ENCODE data around the gene ZCCHC2.

Gene ZCCHC2

DNA sequence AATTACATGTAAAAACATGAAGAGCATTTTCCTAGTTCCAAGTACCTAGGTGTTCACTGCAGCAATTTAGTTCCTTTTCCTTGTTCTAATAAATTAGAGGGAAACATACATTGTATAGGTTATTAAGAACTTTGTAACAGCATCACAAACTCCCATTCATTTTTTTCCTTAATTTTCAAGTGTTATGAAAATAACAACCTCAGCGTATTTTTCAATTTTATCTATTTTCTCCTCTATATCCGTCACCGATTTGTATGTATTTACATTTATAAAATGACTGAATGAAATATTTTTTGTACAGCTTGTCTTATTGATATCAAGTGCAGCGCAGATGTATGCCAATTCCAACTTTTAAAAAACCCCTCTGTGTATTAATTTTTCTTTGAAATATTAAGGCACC is 44.0 kb downstream of the ZCCHC2 start:
- in situ Hi-C loops (cut with HindIII; ENCODE audit: low pct_ligation_motif_present, low pct_unique_long_range_greater_than_20kb, low sequenced_read_pairs) = no loop called here
- no peak for DNase-seq

DNA sequence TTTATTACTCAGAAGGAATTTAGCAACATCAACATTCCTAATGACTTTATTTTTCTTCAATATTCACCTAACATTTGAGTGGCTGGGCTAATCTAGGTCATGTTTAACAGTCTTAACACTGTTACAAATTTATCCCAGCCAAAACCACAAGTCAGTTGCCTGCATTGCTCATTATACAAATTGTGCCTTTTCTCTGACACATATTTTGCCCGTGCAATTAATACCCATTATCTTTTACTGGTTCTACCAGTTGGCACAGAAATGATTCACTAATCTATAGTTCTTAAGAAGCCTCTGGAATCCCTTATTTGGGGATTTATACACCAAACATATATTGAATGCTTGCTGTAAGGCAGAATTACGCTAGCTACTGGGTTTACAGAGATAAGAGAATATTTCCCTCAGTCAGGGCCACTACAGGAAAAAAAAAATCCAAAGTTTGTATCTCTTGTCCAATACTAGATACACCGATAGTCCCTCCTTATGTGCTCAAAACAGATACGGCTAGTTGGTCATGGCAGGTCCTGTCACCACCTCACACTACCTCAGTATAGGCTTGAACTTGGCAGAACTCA is 46.3 kb downstream of the ZCCHC2 start:
- DNase-seq = no peak
- in situ Hi-C loops (cut with HindIII; ENCODE audit: low pct_ligation_motif_present, low pct_unique_long_range_greater_than_20kb, low sequenced_read_pairs) = no loop called here

DNA sequence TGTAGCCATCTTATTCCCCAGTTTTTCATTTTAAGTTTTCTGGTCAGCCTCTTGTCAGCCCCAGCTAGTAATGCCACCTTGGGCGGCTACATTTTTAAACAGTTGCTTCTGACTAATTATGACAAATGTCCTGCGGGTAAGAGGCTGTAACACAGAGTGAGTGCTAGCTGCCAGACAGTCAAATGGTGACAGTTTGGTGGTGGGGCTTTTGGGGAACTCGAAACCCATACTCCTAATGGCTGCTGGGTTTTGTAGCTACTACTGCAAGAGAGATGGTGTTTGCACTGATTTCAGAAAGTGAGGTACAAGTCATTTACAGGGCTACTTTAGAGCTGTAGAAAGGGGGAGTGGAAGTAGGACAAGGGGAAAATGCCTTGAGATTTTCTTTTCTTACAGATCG is 48.2 kb downstream of the ZCCHC2 start:
- no peak for DNase-seq
- in situ Hi-C loops (cut with HindIII; ENCODE audit: low pct_ligation_motif_present, low pct_unique_long_range_greater_than_20kb, low sequenced_read_pairs) = no loop called here

DNA sequence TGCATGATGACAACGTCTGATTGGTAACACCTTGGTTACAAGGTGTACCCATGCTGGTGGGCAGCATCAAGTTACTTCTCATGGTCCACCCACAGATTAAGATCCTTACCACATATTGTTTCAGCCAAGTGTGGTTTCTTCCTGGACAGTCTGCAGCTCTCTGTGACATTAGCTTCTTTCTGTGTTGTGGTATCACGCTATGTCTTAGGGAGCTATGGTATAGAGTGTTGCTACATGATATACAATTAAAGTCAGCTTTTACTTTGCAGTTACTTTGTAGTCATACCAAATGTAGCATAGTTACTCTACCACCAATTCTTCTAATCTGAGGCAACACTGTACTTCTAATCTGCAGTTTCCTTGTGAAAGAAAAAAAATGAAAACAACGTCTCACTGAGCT is 48.8 kb downstream of the ZCCHC2 start:
- in situ Hi-C loops (cut with HindIII; ENCODE audit: low pct_ligation_motif_present, low pct_unique_long_range_greater_than_20kb, low sequenced_read_pairs) = no loop called here
- no peak for DNase-seq

DNA sequence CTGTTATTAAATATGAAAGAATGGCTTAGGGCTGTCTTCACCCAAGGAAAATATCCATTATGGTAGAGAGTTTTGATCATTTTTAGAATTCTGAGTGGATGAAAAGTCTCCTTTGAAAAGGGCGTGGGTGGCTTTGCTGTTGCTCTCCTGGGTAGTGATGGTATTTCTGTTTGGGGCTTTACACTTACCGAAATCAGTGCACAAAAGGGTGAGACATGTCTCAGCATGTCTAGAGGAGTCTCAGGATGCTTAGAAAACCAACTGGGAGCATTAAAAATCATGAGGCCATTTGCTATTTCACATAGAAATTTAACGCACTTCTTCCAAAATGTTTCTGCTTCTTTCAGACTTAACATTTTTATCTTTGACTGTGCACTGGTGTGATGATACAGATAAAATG is 49.6 kb downstream of the ZCCHC2 start:
- in situ Hi-C loops (cut with HindIII; ENCODE audit: low pct_ligation_motif_present, low pct_unique_long_range_greater_than_20kb, low sequenced_read_pairs) = no loop called here
- no peak for DNase-seq

- in situ Hi-C loops (cut with HindIII; ENCODE audit: low pct_ligation_motif_present, low pct_unique_long_range_greater_than_20kb, low sequenced_read_pairs) = no loop called here
- no peak for DNase-seq
These were observed 52.0 kb downstream of the ZCCHC2 start for GRCh38 chr18:62574776-62575175.

- in situ Hi-C loops (cut with HindIII; ENCODE audit: low pct_ligation_motif_present, low pct_unique_long_range_greater_than_20kb, low sequenced_read_pairs) = no loop called here
- no peak for DNase-seq
These were observed 53.4 kb downstream of the ZCCHC2 start for GRCh38 chr18:62576271-62576670.

DNA sequence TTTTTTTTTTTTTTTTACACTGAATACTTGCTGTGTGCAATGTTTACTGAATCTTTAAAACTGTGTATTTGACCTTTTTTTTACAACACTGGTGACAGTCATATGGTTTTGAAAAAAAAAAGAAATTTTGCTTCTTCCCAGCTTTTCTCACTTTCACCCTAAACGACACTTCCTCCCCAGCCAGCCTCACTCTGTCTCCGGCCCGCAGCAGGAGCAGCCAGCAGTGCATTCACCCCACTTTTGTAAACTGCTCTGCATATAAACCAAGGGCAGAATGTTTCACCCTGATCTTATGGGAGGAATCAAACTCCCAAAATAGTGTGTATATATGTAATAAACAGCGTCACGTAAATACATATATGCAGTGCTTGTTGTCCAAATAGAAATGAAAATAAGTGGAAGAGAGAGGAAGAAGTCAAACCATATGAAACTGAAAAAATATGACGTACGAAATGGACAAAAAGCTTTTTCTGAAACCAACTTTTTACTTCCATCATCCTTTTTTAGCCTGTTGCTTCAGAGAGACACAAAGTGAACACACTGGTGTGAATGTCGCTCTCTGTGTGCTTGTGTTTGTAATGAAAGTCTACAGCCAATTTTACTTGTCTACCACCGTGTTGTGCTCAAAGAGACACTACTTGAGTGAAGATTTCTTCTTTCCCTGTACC is 54.2 kb downstream of the ZCCHC2 start:
- in situ Hi-C loops (cut with HindIII; ENCODE audit: low pct_ligation_motif_present, low pct_unique_long_range_greater_than_20kb, low sequenced_read_pairs) = no loop called here
- DNase-seq = no peak

DNA sequence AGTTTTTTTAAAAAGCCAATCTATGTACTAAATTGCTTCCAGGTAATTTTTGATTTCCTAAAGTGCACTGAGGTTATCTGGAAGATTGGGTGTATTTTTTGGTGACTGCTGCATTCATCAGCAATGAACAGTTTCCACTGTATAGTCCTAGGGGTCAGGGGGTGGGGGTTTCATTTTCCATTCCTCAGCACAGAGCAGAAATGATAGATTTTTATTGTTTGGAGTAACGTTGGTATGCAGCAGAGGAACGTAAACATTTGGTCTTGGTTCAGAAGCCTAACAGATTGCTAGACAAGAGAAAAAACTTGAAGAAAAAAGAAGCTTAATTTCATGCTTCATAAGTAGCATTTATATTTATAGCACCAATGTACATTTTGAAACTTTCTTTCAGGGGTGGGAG is 54.9 kb downstream of the ZCCHC2 start:
- in situ Hi-C loops (cut with HindIII; ENCODE audit: low pct_ligation_motif_present, low pct_unique_long_range_greater_than_20kb, low sequenced_read_pairs) = no loop called here
- DNase-seq = no peak

DNA sequence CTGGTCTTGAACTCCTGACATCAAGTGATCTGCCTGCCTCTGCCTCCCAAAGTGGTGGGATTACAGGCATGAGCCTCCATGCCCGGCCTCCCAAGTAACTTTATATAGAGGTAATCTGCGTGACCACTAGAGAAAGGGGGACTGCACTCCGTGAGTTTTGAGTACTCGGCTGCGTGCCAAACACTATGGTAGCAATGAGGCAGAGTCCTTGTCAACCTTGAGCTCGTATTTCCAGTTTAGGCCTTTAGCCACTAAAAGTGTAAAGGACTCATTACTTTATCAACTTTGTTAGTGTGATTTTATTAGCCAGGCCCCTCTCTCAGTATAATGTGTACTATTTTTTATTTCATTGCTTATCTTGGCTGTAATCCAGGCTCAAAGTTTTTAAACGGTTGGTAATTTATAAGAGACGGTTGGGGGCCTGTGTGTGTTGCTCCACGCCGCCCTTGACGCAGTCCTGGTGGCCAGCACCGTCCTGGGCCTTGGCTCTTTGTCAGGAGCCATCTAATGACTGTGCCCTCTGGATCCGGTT is 56.2 kb downstream of the ZCCHC2 start:
- in situ Hi-C loops (cut with HindIII; ENCODE audit: low pct_ligation_motif_present, low pct_unique_long_range_greater_than_20kb, low sequenced_read_pairs) = no loop called here

DNA sequence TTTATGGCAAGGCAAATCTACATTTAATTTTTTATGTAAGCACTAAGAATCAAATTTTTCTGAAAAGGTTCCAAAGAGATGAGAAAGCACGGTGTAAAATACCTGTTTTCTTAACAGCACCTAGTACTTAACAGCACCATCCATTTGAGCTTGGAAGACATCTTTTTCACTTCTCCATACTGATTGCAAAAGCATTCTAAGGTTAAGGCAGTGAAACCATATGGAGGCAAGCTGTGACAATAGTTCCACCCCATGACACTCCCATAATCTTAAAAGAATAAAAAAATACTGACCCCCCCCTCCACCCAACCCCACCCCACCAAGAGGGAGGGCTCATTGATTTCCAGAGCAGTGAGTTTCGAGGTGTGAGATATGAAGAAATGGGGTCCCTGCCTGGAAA is 60.6 kb downstream of the ZCCHC2 start:
- no peak for DNase-seq
- in situ Hi-C loops (cut with HindIII; ENCODE audit: low pct_ligation_motif_present, low pct_unique_long_range_greater_than_20kb, low sequenced_read_pairs) = no loop called here

More for the DNA sequence above, 56.2 kb downstream of the ZCCHC2 start:
- no peak for DNase-seq

GRCh38 chr18:62584241-62585120 is 61.7 kb downstream of the ZCCHC2 start:
- DNase-seq = peak; percentile 86

GRCh38 chr18:62585274-62586150 is 62.7 kb downstream of the ZCCHC2 start:
- no peak for DNase-seq
- in situ Hi-C loops (cut with HindIII; ENCODE audit: low pct_ligation_motif_present, low pct_unique_long_range_greater_than_20kb, low sequenced_read_pairs) = no loop called here

More at GRCh38 chr18:62584241-62585120, 61.7 kb downstream of the ZCCHC2 start:
- in situ Hi-C loops (cut with HindIII; ENCODE audit: low pct_ligation_motif_present, low pct_unique_long_range_greater_than_20kb, low sequenced_read_pairs) = no loop called here

DNA sequence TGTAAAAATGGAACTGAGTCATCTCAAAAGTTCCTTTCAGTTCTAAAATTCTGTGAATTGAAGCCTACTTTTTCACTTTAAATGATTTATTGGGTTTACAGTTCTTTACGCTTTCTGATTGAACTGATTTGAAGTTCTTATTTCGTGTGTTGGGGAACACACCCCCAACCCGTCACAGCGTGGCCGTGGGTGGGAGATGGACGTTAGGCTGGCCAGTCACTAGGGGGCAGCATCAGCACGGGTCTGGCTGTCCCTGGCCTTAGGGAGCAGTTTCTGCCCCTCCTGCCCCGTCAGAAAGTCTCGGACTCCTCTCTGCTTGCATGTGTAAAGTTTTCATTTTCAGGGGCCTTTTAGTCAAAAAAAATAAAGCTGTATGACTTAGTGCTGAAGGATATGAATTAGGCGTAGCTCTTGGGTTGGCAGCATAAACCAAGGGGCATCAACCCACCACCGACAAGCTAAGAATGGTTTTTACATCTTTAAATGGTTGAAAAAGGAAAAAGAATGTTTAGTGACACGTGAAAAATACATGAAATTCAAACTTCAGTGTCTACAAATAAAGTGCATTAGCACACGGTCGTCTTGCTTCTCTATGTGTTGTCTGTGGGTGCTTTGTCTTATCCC is 63.4 kb downstream of the ZCCHC2 start:
- peak; percentile 58 for DNase-seq
- in situ Hi-C loops (cut with HindIII; ENCODE audit: low pct_ligation_motif_present, low pct_unique_long_range_greater_than_20kb, low sequenced_read_pairs) = no loop called here

GRCh38 chr18:62586781-62587487 is 64.1 kb downstream of the ZCCHC2 start:
- in situ Hi-C loops (cut with HindIII; ENCODE audit: low pct_ligation_motif_present, low pct_unique_long_range_greater_than_20kb, low sequenced_read_pairs) = no loop called here
- no peak for DNase-seq

- in situ Hi-C loops (cut with HindIII; ENCODE audit: low pct_ligation_motif_present, low pct_unique_long_range_greater_than_20kb, low sequenced_read_pairs) = no loop called here
- DNase-seq = no peak
These were observed 64.9 kb downstream of the ZCCHC2 start for GRCh38 chr18:62587689-62588088.

- no peak for DNase-seq
- in situ Hi-C loops (cut with HindIII; ENCODE audit: low pct_ligation_motif_present, low pct_unique_long_range_greater_than_20kb, low sequenced_read_pairs) = no loop called here
These were observed 65.4 kb downstream of the ZCCHC2 start for GRCh38 chr18:62588217-62588616.

All from ACHN (cell line).